Aorta (tissue), 5 donors: ENCODE data around the gene CENPC. TPM values are rescaled to one million over a fixed set of nuclear protein-coding genes. Genes with fewer than 3 reads are reported as not detected.
"Not testable (repeated sequence)": the region's sequence is repeated elsewhere in the genome, so short reads cannot be mapped to it uniquely, and the experiment has no call there.

Source experiments
- ATAC-seq: fragments of 200-7000 bp; cut with Tn5 transposase; one replicate; pipeline ENCODE4 v1.9.1; 2022; ENCODE audit warnings: moderate library complexity; ENCODE audit not compliant: low FRiP score
- DNase-seq, 2 donors: peaks; one replicate each; pipeline ENCODE4 v3.0.0-alpha.2; 2020
- H3K27ac ChIP-seq, 2 donors: one replicate each; pipeline ENCODE4 v1.5.1; 2013; ENCODE audit warnings: low read length in 2 of 2, mild to moderate bottlenecking in 2 of 2, moderate library complexity in 2 of 2, control low read depth in 1 of 2, inconsistent platforms in 1 of 2, low read depth in 1 of 2
- H3K27me3 ChIP-seq, 2 donors: one replicate each; pipeline ENCODE4 v1.6.1; 2013; ENCODE audit warnings: control low read depth in 1 of 2, low read length in 1 of 2, mild to moderate bottlenecking in 1 of 2, moderate library complexity in 1 of 2; ENCODE audit not compliant: insufficient read depth in 2 of 2, control insufficient read depth in 1 of 2
- H3K36me3 ChIP-seq, 2 donors: one replicate each; pipeline ENCODE4 v1.6.1; 2013; ENCODE audit warnings: control low read depth in 1 of 2, low read length in 1 of 2, mild to moderate bottlenecking in 1 of 2; ENCODE audit not compliant: insufficient read depth in 2 of 2, control insufficient read depth in 1 of 2
- H3K4me1 ChIP-seq, 2 donors: one replicate each; pipeline ENCODE4 v1.6.1; 2013; ENCODE audit warnings: low read length in 2 of 2, control low read depth in 1 of 2, mild to moderate bottlenecking in 1 of 2, moderate library complexity in 1 of 2; ENCODE audit not compliant: insufficient read depth in 2 of 2, control insufficient read depth in 1 of 2
- H3K4me3 ChIP-seq, 2 donors: one replicate each; pipeline ENCODE4 v1.5.1; 2013; ENCODE audit warnings: low read length in 2 of 2, control low read depth in 1 of 2, mild to moderate bottlenecking in 1 of 2
- H3K9me3 ChIP-seq: one replicate; pipeline ENCODE4 v1.6.1; 2013; ENCODE audit warnings: mild to moderate bottlenecking, low read length; ENCODE audit not compliant: control insufficient read depth
- WGBS, 2 donors: extraction: QIAGEN DNeasy Blood & Tissue Kit; methylation state at CpG; one replicate each; pipeline ENCODE4 v1.1.7; 2013; 5-methylcytosine and 5-hydroxymethylcytosine counted together
- intact Hi-C, 2 donors: fragments of 100-400 bp; cut with DNase I; formaldehyde crosslinking; loops; one replicate each; pipeline versions ENCODE4 v1.14.2 to v1.15.0; 2022
- polyA plus RNA-seq, 2 donors: library from polyadenylated mRNA; stranded (reverse); fragments of 200-250 nt; gene quantifications; one replicate each; pipeline ENCODE4 v1.2.3, GENCODE V29; 2013
- total RNA-seq, 2 donors: library from RNA; stranded (reverse); fragmentation: NEBNext Ultra II Directional; extraction: Animal tissue kit (Norgen Biotek cat#: 25700); gene quantifications; one replicate each; pipeline ENCODE4 v1.2.1, GENCODE V29; 2021
- donor health status: healthy with polysubstance abuse.
- donor health status: Bipolar disorder and iron deficiency.
- donor health status: DM: no; HTN: no; CAD: no.
- donor health status: DM: no; HTN: no; CAD: no.
- donor health status: DM: yes; HTN: yes; CAD: no.

The CENPC gene
- total and polyA plus RNA-seq, 4 donors = 3.0 to 41.6 (median 16.0) TPM

DNA sequence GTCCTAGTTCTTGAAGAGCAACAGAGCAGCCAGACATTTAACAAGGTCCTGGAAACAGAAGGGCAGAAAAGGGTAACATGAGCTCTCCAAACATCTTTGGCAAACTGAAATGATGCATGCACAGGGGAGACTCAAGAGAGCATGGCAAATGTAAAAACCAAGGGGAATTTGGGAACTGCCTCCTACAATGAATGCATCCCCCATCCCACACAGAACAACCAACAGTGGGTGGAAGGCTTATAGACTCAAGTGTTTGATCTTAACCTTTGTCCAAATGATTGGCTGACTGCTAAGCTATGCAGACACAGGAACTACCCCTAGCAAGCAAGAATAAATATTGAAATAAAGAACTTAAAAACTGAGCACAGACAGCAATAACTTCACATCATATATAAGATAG lies 74.4 kb downstream of the CENPC start:
- H3K36me3 ChIP-seq = peaks cover 5 to 12% of the 10 kb centered on the region in 2 donors
- H3K4me3 ChIP-seq = no peak overlapping the region
- intact Hi-C loops = no loop called here
- no peaks in the 10 kb centered on the region for H3K27me3 ChIP-seq
- H3K27ac ChIP-seq = no peak overlapping the region
- no peaks in the 10 kb centered on the region for H3K9me3 ChIP-seq
- H3K4me1 ChIP-seq = no peaks in the 10 kb centered on the region
- DNase-seq (no peak), ATAC-seq (no peak)

DNA sequence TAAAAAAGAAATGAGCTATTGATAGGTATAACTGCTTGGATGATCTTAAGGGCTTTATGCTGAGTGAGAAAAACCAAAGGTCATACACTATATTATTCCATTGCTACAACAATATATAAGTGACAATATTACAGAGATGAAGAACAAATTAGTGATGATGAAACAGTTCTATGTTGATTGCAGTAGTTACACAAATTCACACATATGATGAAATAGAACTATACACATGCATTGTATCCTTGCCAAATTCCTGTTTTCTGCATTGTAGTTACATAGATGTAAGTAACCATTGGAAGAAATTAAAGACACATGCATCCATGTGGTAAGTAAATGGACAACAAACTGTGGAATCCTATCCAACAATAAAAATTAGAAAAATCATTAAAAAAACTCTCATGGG lies 76.5 kb downstream of the CENPC start:
- no peak overlapping the region for H3K4me3 ChIP-seq
- no peaks in the 10 kb centered on the region for H3K9me3 ChIP-seq
- no peaks in the 10 kb centered on the region for H3K4me1 ChIP-seq
- H3K27me3 ChIP-seq = no peaks in the 10 kb centered on the region
- no peak for DNase-seq
- peaks cover 5 to 7% of the 10 kb centered on the region in 2 donors for H3K36me3 ChIP-seq
- no peak for ATAC-seq
- intact Hi-C loops = no loop called here
- H3K27ac ChIP-seq = no peak overlapping the region

DNA sequence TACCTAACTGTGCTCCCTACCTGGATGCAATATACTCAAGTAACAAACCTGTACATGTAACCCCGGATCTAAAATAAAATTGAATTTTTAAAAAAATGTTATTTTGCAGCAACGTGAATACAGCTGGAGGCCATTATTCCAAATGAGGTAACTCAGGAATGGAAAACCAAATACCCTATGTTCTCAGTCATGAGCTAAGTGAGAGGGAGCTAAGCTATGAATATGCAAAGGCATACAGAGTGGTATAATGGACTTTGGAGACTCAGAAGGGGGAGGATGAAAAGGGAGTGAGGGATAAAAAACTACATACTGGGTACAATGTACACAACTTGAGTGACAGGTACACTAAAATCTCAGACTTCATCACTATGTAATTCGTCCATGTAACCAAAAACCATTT lies 78.6 kb downstream of the CENPC start:
- Histone ChIP-seq H3K4me1 (no peaks in the 10 kb centered on the region), H3K4me3 (no peak overlapping the region), H3K27me3 (no peaks in the 10 kb centered on the region), H3K9me3 (no peaks in the 10 kb centered on the region), H3K36me3 (peaks cover 2 to 7% of the 10 kb centered on the region in 2 donors), H3K27ac (no peak overlapping the region)
- 91 to 92% methylated on average over 3 of the region's 3 CpGs for WGBS, 2 donors
- DNase-seq = no peak
- intact Hi-C loops = no loop called here
- no peak for ATAC-seq

DNA sequence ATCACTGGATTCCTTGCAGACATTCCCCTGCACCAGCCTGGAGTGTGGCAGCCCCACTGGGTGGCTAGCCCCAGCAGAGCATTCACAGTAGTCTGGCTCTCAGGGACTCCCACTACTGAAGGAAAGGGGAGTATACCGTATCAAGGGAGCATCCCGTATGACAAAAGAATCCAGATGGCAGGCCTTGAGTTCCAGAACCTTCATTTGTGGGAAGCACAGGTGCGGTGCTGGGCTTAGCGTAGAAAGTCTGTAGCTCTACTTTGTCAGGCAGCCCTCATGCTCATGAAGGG lies 79.6 kb downstream of the CENPC start:
- DNase-seq (no peak), ATAC-seq (no peak)
- Histone ChIP-seq H3K36me3 (peaks cover 2 to 6% of the 10 kb centered on the region in 2 donors), H3K27ac (no peak overlapping the region), H3K27me3 (no peaks in the 10 kb centered on the region), H3K4me1 (no peaks in the 10 kb centered on the region), H3K4me3 (no peak overlapping the region), H3K9me3 (no peaks in the 10 kb centered on the region)
- 78 to 90% methylated on average over 4 of the region's 4 CpGs for whole genome bisulfite sequencing, 2 donors
- intact Hi-C loops = no loop called here

DNA sequence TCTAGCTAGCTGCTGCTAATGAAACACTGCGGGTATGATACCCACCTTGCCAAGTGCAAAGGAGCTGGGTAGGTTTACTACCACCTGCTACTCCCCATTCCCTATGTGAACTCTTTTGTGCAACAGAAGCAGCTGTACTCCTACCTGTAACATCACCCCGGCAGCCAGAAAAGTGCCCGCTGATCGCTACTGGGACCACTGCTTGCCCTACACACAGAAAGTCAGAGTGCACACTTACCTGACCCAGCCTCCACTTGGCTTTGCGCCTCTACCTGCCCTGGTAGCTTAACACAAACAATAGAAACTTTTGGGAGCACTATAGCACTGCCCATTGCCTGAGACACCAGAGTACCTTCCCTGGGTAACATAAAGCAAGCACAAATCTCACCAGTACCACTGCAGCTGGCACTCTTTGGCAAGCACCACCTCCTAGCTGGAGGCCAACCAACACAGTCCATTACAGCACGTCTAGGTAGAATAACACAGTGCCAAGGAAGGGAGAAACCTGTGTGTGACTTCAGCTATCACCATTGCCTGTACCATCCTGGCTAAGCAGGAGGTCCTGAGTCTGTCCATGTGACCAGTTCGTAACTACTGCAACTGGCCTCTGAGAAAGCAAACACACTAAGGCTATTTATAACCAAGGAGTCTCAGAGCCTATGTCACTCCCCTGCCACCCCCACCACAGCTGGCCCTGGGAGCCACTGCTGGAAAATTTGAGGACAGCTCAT lies 80.1 kb downstream of the CENPC start:
- H3K36me3 ChIP-seq = peaks cover 2 to 3% of the 10 kb centered on the region in 2 donors
- no peak overlapping the region for H3K4me3 ChIP-seq
- ATAC-seq (peak; percentile 70), DNase-seq (peak in 1 of 2 donors; percentile 57)
- intact Hi-C loops = no loop called here
- H3K27me3 ChIP-seq = no peaks in the 10 kb centered on the region
- no peaks in the 10 kb centered on the region for H3K9me3 ChIP-seq
- WGBS, 2 donors = 69 to 72% methylated on average over 7 of the region's 7 CpGs
- H3K4me1 ChIP-seq = no peaks in the 10 kb centered on the region
- no peak overlapping the region for H3K27ac ChIP-seq

DNA sequence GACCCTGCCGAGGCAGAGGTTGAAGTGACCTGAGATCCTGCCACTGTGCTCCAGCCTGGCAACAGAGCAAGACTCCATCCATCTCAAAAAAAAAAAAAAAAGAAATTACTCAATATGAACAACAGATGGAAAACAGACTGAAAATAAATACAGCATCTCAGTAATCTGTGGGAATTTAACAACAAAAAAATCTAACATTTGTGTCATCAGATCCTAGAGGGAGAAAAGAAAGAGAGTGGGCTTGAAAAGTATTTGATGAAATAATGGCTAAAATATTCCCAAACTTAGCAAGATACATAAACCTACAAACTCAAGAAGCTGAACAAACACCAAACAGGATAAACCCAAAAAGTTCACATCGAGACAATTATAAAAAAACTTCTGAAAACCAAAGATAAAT lies 84.7 kb downstream of the CENPC start:
- Histone ChIP-seq H3K9me3 (no peaks in the 10 kb centered on the region), H3K36me3 (peaks cover 0 to 3% of the 10 kb centered on the region in 2 donors), H3K4me3 (no peak overlapping the region), H3K27ac (no peak overlapping the region), H3K4me1 (peaks cover 0 to 2% of the 10 kb centered on the region in 2 donors), H3K27me3 (no peaks in the 10 kb centered on the region)
- 82 to 88% methylated on average over 2 of the region's 2 CpGs for WGBS, 2 donors
- DNase-seq = no peak
- ATAC-seq = no peak
- intact Hi-C loops = no loop called here

DNA sequence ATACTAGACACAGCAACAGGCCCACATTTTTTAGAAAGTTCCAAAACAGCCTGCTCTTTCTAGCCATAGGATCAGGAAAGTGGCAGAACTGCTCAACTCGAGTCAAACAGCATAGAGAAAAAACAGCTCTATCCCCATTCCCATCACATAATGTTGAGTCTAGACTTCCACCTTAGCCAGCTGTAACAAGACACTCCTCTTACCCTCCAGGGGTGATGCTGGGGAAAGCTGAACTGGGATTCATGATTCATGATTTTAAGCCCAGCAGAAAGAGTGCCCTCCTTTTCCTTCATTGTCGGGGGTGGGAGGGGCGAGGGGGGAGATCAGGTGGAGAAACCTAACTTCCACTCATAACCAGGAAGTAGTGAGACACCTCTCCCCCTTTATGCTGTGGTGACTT lies 86.1 kb downstream of the CENPC start:
- Histone ChIP-seq H3K4me1 (peaks cover 0 to 2% of the 10 kb centered on the region in 2 donors), H3K4me3 (no peak overlapping the region), H3K27ac (no peak overlapping the region), H3K9me3 (no peaks in the 10 kb centered on the region), H3K27me3 (no peaks in the 10 kb centered on the region), H3K36me3 (peaks cover 0 to 3% of the 10 kb centered on the region in 2 donors)
- ATAC-seq = no peak
- no peak for DNase-seq
- intact Hi-C loops = no loop called here
- WGBS, 2 donors = 64 to 68% methylated on average over 3 of the region's 3 CpGs

DNA sequence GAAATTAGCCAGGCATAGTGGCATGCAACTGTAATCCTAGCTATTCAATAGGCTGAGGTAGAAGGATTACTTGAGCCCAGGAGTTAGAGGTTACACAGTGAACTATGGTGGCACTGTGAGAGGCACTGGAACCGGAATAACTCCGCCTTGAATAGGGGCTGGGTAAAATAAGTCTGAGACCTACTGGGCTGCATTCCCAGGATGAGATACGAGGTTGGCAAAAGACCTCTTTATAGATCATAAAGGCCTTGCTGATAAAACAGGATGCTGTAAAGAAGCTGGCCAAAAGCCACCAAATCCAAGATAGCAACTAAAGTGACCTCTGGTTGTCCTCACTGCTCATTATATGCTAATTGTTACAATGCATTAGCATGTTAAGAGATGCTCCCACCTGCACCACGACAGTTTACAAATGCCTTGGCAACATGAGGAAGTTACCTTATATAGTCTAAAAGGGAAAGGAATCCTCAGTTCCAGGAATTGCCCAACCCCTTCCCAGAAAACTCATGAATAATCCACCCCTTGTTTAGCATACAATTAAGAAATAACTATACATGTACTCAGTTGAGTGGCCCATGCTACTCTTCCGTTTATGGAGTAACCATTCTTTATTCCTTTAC lies 88.6 kb downstream of the CENPC start:
- peaks cover 0 to 2% of the 10 kb centered on the region in 2 donors for H3K4me1 ChIP-seq
- H3K4me3 ChIP-seq = no peak overlapping the region
- no peaks in the 10 kb centered on the region for H3K9me3 ChIP-seq
- peaks cover 3 to 4% of the 10 kb centered on the region in 2 donors for H3K36me3 ChIP-seq
- WGBS, 2 donors = 74 to 77% methylated on average over 5 of the region's 5 CpGs
- DNase-seq (no peak), ATAC-seq (no peak)
- intact Hi-C loops = no loop called here
- H3K27ac ChIP-seq = no peak overlapping the region
- no peaks in the 10 kb centered on the region for H3K27me3 ChIP-seq

DNA sequence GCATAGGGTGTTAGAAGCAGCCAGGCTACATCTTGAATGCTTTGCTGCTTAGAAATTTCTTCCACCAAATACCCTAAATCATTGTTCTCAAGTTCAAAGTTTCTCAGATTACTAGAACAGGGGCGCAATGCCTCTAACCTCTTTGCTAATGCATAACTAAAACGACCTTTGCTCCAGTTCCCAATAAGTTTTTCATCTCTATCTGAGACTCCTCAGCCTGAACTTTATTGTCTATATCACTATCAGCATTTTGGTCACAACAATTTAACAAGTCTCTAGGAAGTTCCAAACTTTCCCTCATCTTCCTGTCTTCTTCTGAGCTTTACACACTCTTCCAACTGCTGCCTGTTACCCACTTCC lies 92.5 kb downstream of the CENPC start:
- H3K9me3 ChIP-seq, H3K27me3 ChIP-seq, H3K27ac ChIP-seq, H3K4me3 ChIP-seq, intact Hi-C loops, DNase-seq, H3K4me1 ChIP-seq, H3K36me3 ChIP-seq, ATAC-seq: not testable (repeated sequence)
- WGBS, 2 donors = 86 to 96% methylated on average over 2 of the region's 2 CpGs
